H1 (cell line): ENCODE data around the gene FARS2.

ENCODE experiments used
- CHD2 ChIP-seq: IDR thresholded peaks from 2 replicates; pipeline ENCODE4 v1.6.1; 2012; ENCODE audit warnings: low read length, improper control_type of control experiment
- CHD7 ChIP-seq: fragments of 300-600 bp; sonication (generic); IDR thresholded peaks from 2 replicates; pipeline ENCODE4 v1.7.1; 2012; ENCODE audit warnings: low read length, moderate library complexity, mild to moderate bottlenecking, inconsistent platforms; ENCODE audit not compliant: insufficient replicate concordance
- CREB1 ChIP-seq: IDR thresholded peaks from 2 replicates; pipeline ENCODE4 v1.6.1; 2012; ENCODE audit warnings: inconsistent platforms
- CTCF ChIP-seq, 3 experiments: IDR thresholded peaks; 1 replicate in 2 of 3; 2 replicates in 1 of 3; pipeline versions ENCODE4 v1.5.1 to v1.6.1; 2011; ENCODE audit warnings: low read length in 3 of 3, mild to moderate bottlenecking in 3 of 3, inconsistent platforms in 2 of 3, low read depth in 1 of 3, moderate library complexity in 1 of 3; ENCODE audit not compliant: insufficient read depth in 1 of 3; ENCODE audit errors: control extremely low read depth in 1 of 3
- EZH2 ChIP-seq: fragments of 200-600 bp; sonication (generic); IDR thresholded peaks from 2 replicates; pipeline ENCODE4 v1.7.1; 2012; ENCODE audit warnings: low read depth, mild to moderate bottlenecking, moderate library complexity, low read length, inconsistent platforms; ENCODE audit not compliant: severe bottlenecking
- HDAC2 ChIP-seq, 2 experiments: fragments of 300-600 bp in 1 of 2; sonication (generic) in 1 of 2; IDR thresholded peaks; 2 replicates each; pipeline ENCODE4 v1.6.1; 2011 to 2012; ENCODE audit warnings: low read depth in 2 of 2, low read length in 2 of 2, mild to moderate bottlenecking in 2 of 2, moderate library complexity in 2 of 2, borderline replicate concordance in 1 of 2, inconsistent platforms in 1 of 2
- JUN ChIP-seq: IDR thresholded peaks from 2 replicates; pipeline ENCODE4 v1.6.1; 2011; ENCODE audit warnings: low read depth, mild to moderate bottlenecking, improper control_type of control experiment, low read length
- POLR2A ChIP-seq, 2 experiments: IDR thresholded peaks; 1 replicate in 1 of 2; 2 replicates in 1 of 2; pipeline ENCODE4 v1.6.1; 2011; ENCODE audit warnings: low read depth in 2 of 2, low read length in 2 of 2, mild to moderate bottlenecking in 2 of 2; ENCODE audit errors: control extremely low read depth in 1 of 2
- POLR2AphosphoS5 ChIP-seq: IDR thresholded peaks from 2 replicates; pipeline ENCODE4 v1.6.1; 2011; ENCODE audit warnings: low read depth, low read length
- RAD21 ChIP-seq, 2 experiments: IDR thresholded peaks in 1 of 2; conservative IDR thresholded peaks in 1 of 2; 2 replicates each; pipeline ENCODE4 v1.6.1; 2011; ENCODE audit warnings: low read depth in 2 of 2, low read length in 2 of 2, improper control_type of control experiment in 1 of 2, inconsistent platforms in 1 of 2, mild to moderate bottlenecking in 1 of 2, moderate library complexity in 1 of 2
- SP2 ChIP-seq: IDR thresholded peaks from 2 replicates; pipeline ENCODE4 v1.6.1; 2012; ENCODE audit warnings: mild to moderate bottlenecking, low read length, inconsistent platforms
- USF2 ChIP-seq: IDR thresholded peaks from 2 replicates; pipeline ENCODE4 v1.6.1; 2011; ENCODE audit warnings: low read length, improper control_type of control experiment

DNA sequence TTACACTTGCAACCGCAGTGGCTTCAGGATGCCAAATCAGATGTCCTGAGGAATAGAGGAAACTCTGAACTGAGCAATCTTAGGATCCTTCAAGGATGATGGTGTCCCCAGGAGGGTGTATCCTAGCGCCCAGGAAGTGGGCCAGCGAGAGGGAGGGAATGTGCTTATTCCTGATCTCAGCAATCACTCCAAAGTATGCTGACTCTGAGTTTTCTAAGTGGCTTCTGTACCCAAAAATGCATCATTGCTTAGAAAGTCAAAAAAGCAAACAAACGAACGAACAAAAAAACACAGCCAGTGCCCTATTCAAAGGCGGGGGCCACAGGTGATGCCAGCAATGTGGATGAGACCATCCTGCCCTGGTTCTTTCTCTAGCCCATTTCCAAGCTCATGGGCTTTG lies 514.8 kb downstream of the FARS2 start:
- no peak for TF ChIP-seq CTCF (IDR thresholded peaks at IDR 0.05; ENCODE audit: control extremely low read depth in 1 of 3, insufficient read depth in 1 of 3, low read depth in 1 of 3, low read length in 3 of 3)
- no peak for TF ChIP-seq EZH2
- TF ChIP-seq HDAC2 (IDR thresholded peaks at IDR 0.05; ENCODE audit: borderline replicate concordance in 1 of 2, low read depth in 2 of 2, low read length in 2 of 2) = no peak
- TF ChIP-seq CREB1 = no peak
- TF ChIP-seq RAD21 (IDR thresholded peaks at IDR 0.05 in 1 of 2, conservative IDR thresholded peaks at IDR 0.05 in 1 of 2; ENCODE audit: low read depth in 2 of 2, low read length in 2 of 2) = no peak
- TF ChIP-seq USF2 = no peak
- no peak for TF ChIP-seq POLR2A (IDR thresholded peaks at IDR 0.05; ENCODE audit: control extremely low read depth in 1 of 2, low read depth in 2 of 2, low read length in 2 of 2)
- no peak for TF ChIP-seq SP2
- no peak for TF ChIP-seq CHD7
- no peak for TF ChIP-seq POLR2AphosphoS5
- no peak for TF ChIP-seq CHD2
- no peak for TF ChIP-seq JUN
